GM23248 (cell line): ENCODE measurements around the gene OR5K4. TPM values are rescaled to one million over a fixed set of nuclear protein-coding genes. Genes with fewer than 3 reads are reported as not detected.

Experiments used
- DNase-seq: peaks from one replicate; pipeline ENCODE4 v3.0.0-alpha.2; 2015
- H2AFZ ChIP-seq: fragments of 200-600 bp; sonication (generic); 2 replicates; pipeline ENCODE4 v1.6.1; 2016; ENCODE audit warnings: antibody characterized with exemption
- H3F3A ChIP-seq: fragments of 200-600 bp; sonication (generic); 2 replicates; pipeline ENCODE4 v1.6.1; 2016; ENCODE audit warnings: mild to moderate bottlenecking, antibody characterized with exemption, mixed run types; ENCODE audit not compliant: insufficient read depth
- H3K27ac ChIP-seq: fragments of 200-600 bp; sonication (generic); 2 replicates; pipeline ENCODE4 v1.5.1; 2016; ENCODE audit warnings: mild to moderate bottlenecking
- H3K27me3 ChIP-seq: fragments of 200-600 bp; sonication (generic); replicated peaks from 2 replicates; pipeline ENCODE4 v1.6.1; 2016; ENCODE audit warnings: mild to moderate bottlenecking; ENCODE audit not compliant: insufficient read depth
- H3K36me3 ChIP-seq: fragments of 200-600 bp; sonication (generic); 2 replicates; pipeline ENCODE4 v1.6.1; 2016; ENCODE audit warnings: low read depth, mild to moderate bottlenecking
- H3K4me1 ChIP-seq: fragments of 200-600 bp; sonication (generic); 2 replicates; pipeline ENCODE4 v1.6.1; 2016; ENCODE audit warnings: mild to moderate bottlenecking; ENCODE audit not compliant: insufficient read depth
- H3K4me2 ChIP-seq: fragments of 200-600 bp; sonication (generic); one replicate; pipeline ENCODE4 v1.6.1; 2016; ENCODE audit warnings: mild to moderate bottlenecking; ENCODE audit not compliant: unreplicated experiment
- H3K4me3 ChIP-seq: fragments of 200-600 bp; sonication (generic); 2 replicates; pipeline ENCODE4 v1.5.1; 2016; ENCODE audit warnings: mild to moderate bottlenecking
- H3K79me2 ChIP-seq: fragments of 200-600 bp; sonication (generic); 2 replicates; pipeline ENCODE4 v1.6.1; 2016; ENCODE audit warnings: mild to moderate bottlenecking; ENCODE audit not compliant: insufficient read depth
- H3K9ac ChIP-seq: fragments of 200-600 bp; sonication (generic); 2 replicates; pipeline ENCODE4 v1.6.1; 2016; ENCODE audit warnings: mild to moderate bottlenecking
- H3K9me2 ChIP-seq: fragments of 200-600 bp; sonication (generic); 2 replicates; pipeline ENCODE4 v1.6.1; 2016; ENCODE audit warnings: mixed run types, mild to moderate bottlenecking, moderate library complexity; ENCODE audit not compliant: insufficient read depth
- H3K9me3 ChIP-seq: fragments of 200-600 bp; sonication (generic); one replicate; pipeline ENCODE4 v1.6.1; 2017; ENCODE audit warnings: low read depth
- H4K20me1 ChIP-seq: fragments of 200-600 bp; sonication (generic); 2 replicates; pipeline ENCODE4 v1.6.0; 2016; ENCODE audit not compliant: insufficient read depth
- EZH2 ChIP-seq: fragments of 200-600 bp; sonication (generic); IDR thresholded peaks from 2 replicates; pipeline ENCODE4 v1.6.1; 2018; ENCODE audit warnings: antibody characterized with exemption, mild to moderate bottlenecking; ENCODE audit not compliant: insufficient read depth, poor library complexity, severe bottlenecking
- EZH2phosphoT487 ChIP-seq: fragments of 200-600 bp; sonication (generic); IDR thresholded peaks from 2 replicates; pipeline ENCODE4 v1.6.1; 2018; ENCODE audit warnings: antibody characterized with exemption, moderate library complexity, mild to moderate bottlenecking, low read depth; ENCODE audit not compliant: insufficient read depth
- WGBS, 2 experiments: methylation state at CpG; one replicate each; pipeline ENCODE4 v1.1.6; 2015 to 2017; ENCODE audit warnings: low lambda C conversion rate in 2 of 2, low coverage in 1 of 2; ENCODE audit errors: missing lambda C conversion rate in 2 of 2; 5-methylcytosine and 5-hydroxymethylcytosine counted together
- in situ Hi-C: fragments of 300-500 bp; cut with MboI; formaldehyde crosslinking; loops from 2 replicates; pipeline ENCODE4 v1.15.0; 2020
- polyA plus RNA-seq: library from polyadenylated mRNA; unstranded; fragments of >200 nt; fragmentation: Nextera tagmentation; extraction: Ambion mirVana; gene quantifications from 2 replicates; pipeline ENCODE4 v1.2.1, GENCODE V29; 2016
- total RNA-seq: library from RNA; depleted of rRNA; stranded (reverse); fragments of >200 nt; shearing (Covaris generic); gene quantifications from 2 replicates; pipeline ENCODE4 v1.2.3, GENCODE V29; 2014

Gene OR5K4
- total and polyA plus RNA-seq, 2 experiments from 2014 or later: not detected

GRCh38 chr3:98359993-98360675 lies 6.5 kb downstream of the OR5K4 start:
- Histone ChIP-seq H3K4me1 (no peaks in the 10 kb centered on the region), H3K4me2 (no peak overlapping the region), H3K27ac (no peak overlapping the region), H3F3A (no peaks in the 10 kb centered on the region), H3K4me3 (no peak overlapping the region), H3K9me2 (no peaks in the 10 kb centered on the region), H4K20me1 (no peaks in the 10 kb centered on the region), H3K27me3 (no peaks in the 10 kb centered on the region), H3K79me2 (no peaks in the 10 kb centered on the region), H3K9me3 (no peaks in the 10 kb centered on the region), H3K36me3 (no peaks in the 10 kb centered on the region), H3K9ac (no peak overlapping the region), H2AFZ (no peak overlapping the region)
- TF ChIP-seq EZH2phosphoT487: no peak
- no peak for TF ChIP-seq EZH2
- in situ Hi-C loops: no loop called here
- DNase-seq: no peak
- WGBS, 2 experiments: 6 to 18% methylated on average over 1 of the region's 1 CpG

GRCh38 chr3:98360681-98361080 lies 7.0 kb downstream of the OR5K4 start:
- Histone ChIP-seq H3K9ac (no peak overlapping the region), H3K9me2 (no peaks in the 10 kb centered on the region), H3K27me3 (no peaks in the 10 kb centered on the region; the same call in 1 of the 2 replicates), H3K4me3 (no peak overlapping the region), H3F3A (no peaks in the 10 kb centered on the region), H3K36me3 (no peaks in the 10 kb centered on the region), H3K4me2 (no peak overlapping the region), H3K79me2 (no peaks in the 10 kb centered on the region), H3K27ac (no peak overlapping the region), H4K20me1 (no peaks in the 10 kb centered on the region), H2AFZ (no peak overlapping the region), H3K9me3 (no peaks in the 10 kb centered on the region), H3K4me1 (no peaks in the 10 kb centered on the region)
- no peak for DNase-seq
- no peak for TF ChIP-seq EZH2phosphoT487
- no peak for TF ChIP-seq EZH2
- 54 to 58% methylated on average over 3 of the region's 3 CpGs for WGBS, 2 experiments
- in situ Hi-C loops: no loop called here

GRCh38 chr3:98361289-98361688 lies 7.6 kb downstream of the OR5K4 start:
- Histone ChIP-seq H3K4me1 (no peaks in the 10 kb centered on the region), H3K4me3 (no peak overlapping the region), H3K9me2 (no peaks in the 10 kb centered on the region), H4K20me1 (no peaks in the 10 kb centered on the region), H3K27ac (no peak overlapping the region), H2AFZ (no peak overlapping the region), H3K4me2 (no peak overlapping the region), H3K9ac (no peak overlapping the region), H3F3A (no peaks in the 10 kb centered on the region), H3K27me3 (no peaks in the 10 kb centered on the region; the same call in 1 of the 2 replicates), H3K79me2 (no peaks in the 10 kb centered on the region), H3K9me3 (no peaks in the 10 kb centered on the region), H3K36me3 (no peaks in the 10 kb centered on the region)
- in situ Hi-C loops: no loop called here
- 2 to 6% methylated on average over 2 of the region's 2 CpGs for WGBS, 2 experiments
- no peak for DNase-seq
- TF ChIP-seq EZH2phosphoT487 (no peak), EZH2 (no peak)

GRCh38 chr3:98367464-98368246 lies 14.0 kb downstream of the OR5K4 start:
- no peaks in the 10 kb centered on the region for H4K20me1 ChIP-seq
- H3F3A ChIP-seq: no peaks in the 10 kb centered on the region
- TF ChIP-seq EZH2phosphoT487 (no peak), EZH2 (no peak)
- H3K9ac ChIP-seq: no peak overlapping the region
- no peaks in the 10 kb centered on the region for H3K9me3 ChIP-seq
- no peaks in the 10 kb centered on the region; the same call in 1 of the 2 replicates for H3K27me3 ChIP-seq
- H3K4me2 ChIP-seq: no peak overlapping the region
- WGBS, 2 experiments: 16 to 20% methylated on average over 4 of the region's 4 CpGs
- in situ Hi-C loops: no loop called here
- no peak overlapping the region for H3K4me3 ChIP-seq
- H3K9me2 ChIP-seq: no peaks in the 10 kb centered on the region
- no peaks in the 10 kb centered on the region for H3K4me1 ChIP-seq
- no peak overlapping the region for H3K27ac ChIP-seq
- no peak for DNase-seq
- H3K36me3 ChIP-seq: no peaks in the 10 kb centered on the region
- no peak overlapping the region for H2AFZ ChIP-seq
- H3K79me2 ChIP-seq: no peaks in the 10 kb centered on the region
